ENCODE results near the gene GSTO1.

The GSTO1 gene

DNA sequence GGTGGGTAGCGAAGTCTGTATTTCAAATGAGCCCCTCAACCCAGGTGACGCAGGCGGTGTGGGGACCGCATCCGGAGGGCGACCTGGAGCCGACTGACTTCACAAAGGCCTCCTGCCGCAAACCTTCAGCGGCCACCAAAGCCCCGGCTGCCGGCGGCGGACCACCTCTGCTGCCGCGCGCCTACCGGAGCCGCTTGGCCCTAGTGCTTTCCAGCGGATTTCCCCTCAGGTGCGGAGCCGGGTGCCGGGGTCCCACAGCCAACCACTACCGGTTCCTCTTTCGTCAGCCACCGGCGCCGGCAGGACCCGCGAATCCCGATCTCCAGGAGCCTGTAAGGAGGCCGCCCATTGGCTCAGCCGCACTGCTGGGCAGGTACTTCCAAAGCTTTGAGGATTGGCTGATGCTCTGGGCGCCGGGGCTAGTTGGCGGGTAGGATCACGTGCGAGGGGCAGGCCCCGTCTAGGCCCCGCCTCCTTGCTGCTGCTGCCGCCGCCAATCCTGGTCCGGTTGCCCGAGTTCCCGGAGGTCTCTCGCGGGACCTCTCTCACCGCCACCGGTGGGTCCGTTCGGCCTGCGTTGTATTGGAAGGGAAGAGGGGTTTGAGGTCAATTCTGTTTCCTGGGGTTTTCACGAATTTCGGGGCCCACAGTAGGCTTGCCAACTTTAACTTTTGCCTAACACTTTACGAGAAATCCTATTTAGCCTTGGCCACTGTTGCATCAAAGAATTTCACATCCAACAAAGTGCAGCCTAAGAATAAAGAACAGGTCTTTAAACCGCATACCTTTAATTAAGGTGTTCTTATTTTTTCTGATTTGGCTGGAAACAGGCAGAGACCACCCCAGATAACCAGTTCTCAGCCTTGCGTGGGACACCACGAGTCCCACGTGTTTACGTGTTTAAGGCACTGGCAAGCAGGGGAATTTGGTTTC lies 14.3 kb downstream of the GSTO1 start, which contains the start of gene GSTO2:
Gene GSTO2, plus strand, starts transcription at position 472 of the 933 bp plus-strand sequence. CDS start 5,732 bp downstream, outside the sequence.
- Histone ChIP-seq H3K36me3 (ENCODE audit: control insufficient read depth in 1 of 2, insufficient read depth in 2 of 2, low read length in 2 of 2) (peaks cover 22 to 32% of the 10 kb centered on the region in 2 donors), H3K9ac (ENCODE audit: low read depth in 1 of 2, low read length in 2 of 2) (peak within 1 kb of the TSS; percentile 79 to 97), H3K9me3 (ENCODE audit: control insufficient read depth in 1 of 2, low read length in 2 of 2) (no peaks in the 10 kb centered on the region), H3K4me1 (ENCODE audit: control insufficient read depth in 1 of 2, insufficient read depth in 2 of 2, low read length in 2 of 2) (peaks cover 11 to 23% of the 10 kb centered on the region in 2 donors), H3K27me3 (ENCODE audit: control insufficient read depth in 1 of 2, insufficient read depth in 2 of 2, low read length in 2 of 2) (no peaks in the 10 kb centered on the region), H3K27ac (ENCODE audit: low read depth, low read length) (peak within 1 kb of the TSS; percentile 79), H3K4me3 (ENCODE audit: low read depth in 1 of 2, low read length in 2 of 2) (peak within 1 kb of the TSS; percentile 92 to 98)

DNA sequence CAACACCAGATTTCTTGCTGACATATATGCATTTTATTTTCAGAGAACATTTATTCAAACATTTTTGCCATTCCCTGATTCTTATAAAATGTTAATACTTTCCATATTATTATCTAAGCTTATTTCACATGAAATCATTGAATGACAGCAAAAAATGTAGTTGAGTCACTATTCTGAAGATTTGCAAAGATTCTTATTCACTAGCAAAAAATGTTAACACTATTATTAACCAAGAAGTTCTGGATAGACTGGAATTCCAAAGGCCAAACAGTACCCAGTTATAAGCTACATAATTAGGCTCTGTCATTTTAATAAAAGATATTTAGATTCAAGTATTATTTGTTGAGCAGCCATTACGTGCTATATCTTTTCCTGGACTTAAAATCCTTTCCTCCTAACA lies 18.6 kb downstream of the GSTO1 start:
- Histone ChIP-seq H3K9me3 (ENCODE audit: control insufficient read depth in 1 of 2, low read length in 2 of 2) (no peaks in the 10 kb centered on the region), H3K4me1 (ENCODE audit: control insufficient read depth in 1 of 2, insufficient read depth in 2 of 2, low read length in 2 of 2) (peaks cover 3 to 8% of the 10 kb centered on the region in 2 donors), H3K27ac (ENCODE audit: low read depth, low read length) (no peak overlapping the region), H3K27me3 (ENCODE audit: control insufficient read depth in 1 of 2, insufficient read depth in 2 of 2, low read length in 2 of 2) (no peaks in the 10 kb centered on the region), H3K36me3 (ENCODE audit: control insufficient read depth in 1 of 2, insufficient read depth in 2 of 2, low read length in 2 of 2) (peaks cover 0 to 2% of the 10 kb centered on the region in 2 donors), H3K4me3 (ENCODE audit: low read depth in 1 of 2, low read length in 2 of 2) (no peak overlapping the region), H3K9ac (ENCODE audit: low read depth in 1 of 2, low read length in 2 of 2) (no peak overlapping the region)

DNA sequence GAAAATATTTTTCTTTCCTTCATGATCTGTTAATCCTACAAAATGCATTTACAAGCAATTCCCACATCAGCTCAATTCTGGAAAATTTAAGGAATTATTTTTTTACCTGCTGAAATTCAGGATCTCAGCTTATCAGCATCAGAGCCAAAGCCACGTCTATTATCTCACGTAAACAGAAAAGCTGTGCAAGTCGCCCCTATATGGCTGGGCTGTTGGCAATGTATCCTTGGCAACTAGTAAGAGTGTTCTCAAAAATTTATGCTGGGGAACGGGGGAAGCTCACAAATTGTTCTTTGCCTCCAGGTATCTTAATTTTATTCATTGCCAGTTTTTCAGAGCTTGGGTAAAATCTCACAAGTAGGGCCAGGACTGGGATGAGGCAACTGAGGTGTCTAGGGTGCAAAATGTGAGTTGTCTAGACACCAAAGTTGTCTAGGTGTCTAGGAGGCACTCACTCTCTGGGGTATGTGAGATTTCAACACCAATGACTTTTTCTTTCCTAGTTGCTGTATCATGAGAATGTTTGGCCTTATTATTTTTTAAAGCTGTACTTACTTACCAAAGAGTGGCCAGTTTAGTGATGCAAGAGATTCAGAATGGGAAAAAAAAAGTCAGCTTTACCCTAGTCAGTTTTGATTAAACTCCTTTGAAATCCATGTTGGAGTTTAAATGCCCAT lies 19.3 kb downstream of the GSTO1 start:
- no peaks in the 10 kb centered on the region for H3K27me3 ChIP-seq (ENCODE audit: control insufficient read depth in 1 of 2, insufficient read depth in 2 of 2, low read length in 2 of 2)
- no peaks in the 10 kb centered on the region for H3K36me3 ChIP-seq (ENCODE audit: control insufficient read depth in 1 of 2, insufficient read depth in 2 of 2, low read length in 2 of 2)
- no peak overlapping the region for H3K4me3 ChIP-seq (ENCODE audit: low read depth in 1 of 2, low read length in 2 of 2)
- no peaks in the 10 kb centered on the region for H3K9me3 ChIP-seq (ENCODE audit: control insufficient read depth in 1 of 2, low read length in 2 of 2)
- peaks cover 0 to 6% of the 10 kb centered on the region in 2 donors for H3K4me1 ChIP-seq (ENCODE audit: control insufficient read depth in 1 of 2, insufficient read depth in 2 of 2, low read length in 2 of 2)
- no peak overlapping the region for H3K27ac ChIP-seq (ENCODE audit: low read depth, low read length)
- peak overlapping the region in 1 of 2 donors; percentile 31 for H3K9ac ChIP-seq (ENCODE audit: low read depth in 1 of 2, low read length in 2 of 2)

DNA sequence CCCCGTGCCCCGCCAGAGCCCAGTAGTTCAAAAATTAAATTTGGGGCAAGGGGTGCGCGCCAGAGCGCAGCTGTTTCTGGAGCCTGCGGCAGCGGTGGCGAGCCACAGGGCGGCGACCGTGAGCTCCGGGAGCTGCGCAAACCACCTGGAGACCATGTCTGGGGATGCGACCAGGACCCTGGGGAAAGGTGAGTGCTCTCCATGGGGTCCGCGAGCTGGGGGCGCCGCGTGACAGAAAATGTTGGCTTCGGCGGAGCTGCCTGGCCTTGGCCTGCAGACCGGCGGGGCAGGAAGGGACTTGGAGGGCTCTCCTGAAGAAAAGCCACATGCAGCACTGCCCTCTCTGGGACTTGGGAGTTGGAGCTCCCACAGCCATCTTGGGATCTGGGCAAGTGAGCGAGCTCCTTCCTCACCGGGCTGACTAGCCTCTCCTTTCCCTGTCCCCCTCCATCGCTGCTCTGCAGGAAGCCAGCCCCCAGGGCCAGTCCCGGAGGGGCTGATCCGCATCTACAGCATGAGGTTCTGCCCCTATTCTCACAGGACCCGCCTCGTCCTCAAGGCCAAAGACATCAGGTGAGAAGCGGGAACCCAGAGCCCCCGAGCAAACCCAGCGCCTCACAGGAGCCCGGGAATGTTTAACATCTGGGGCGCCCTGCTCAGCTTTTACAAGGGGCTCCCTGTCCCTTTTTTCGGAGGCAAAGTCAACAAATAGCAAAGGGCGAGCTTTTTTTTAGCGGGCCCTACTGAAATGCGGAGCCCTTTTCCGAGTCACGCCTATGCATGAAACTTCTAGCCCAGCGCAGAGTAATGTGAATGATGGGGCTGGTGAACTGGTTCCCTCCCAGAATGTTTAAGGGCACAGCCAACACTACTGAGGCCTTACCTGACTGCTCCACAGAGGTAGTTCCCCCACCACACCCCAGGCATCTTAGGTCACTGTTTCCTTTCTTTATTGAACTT lies 20.4 kb downstream of the GSTO1 start:
- Histone ChIP-seq H3K4me1 (ENCODE audit: control insufficient read depth in 1 of 2, insufficient read depth in 2 of 2, low read length in 2 of 2) (no peaks in the 10 kb centered on the region), H3K27ac (ENCODE audit: low read depth, low read length) (no peak overlapping the region), H3K27me3 (ENCODE audit: control insufficient read depth in 1 of 2, insufficient read depth in 2 of 2, low read length in 2 of 2) (no peaks in the 10 kb centered on the region), H3K9me3 (ENCODE audit: control insufficient read depth in 1 of 2, low read length in 2 of 2) (no peaks in the 10 kb centered on the region), H3K4me3 (ENCODE audit: low read depth in 1 of 2, low read length in 2 of 2) (peak overlapping the region; percentile 75 to 87), H3K9ac (ENCODE audit: low read depth in 1 of 2, low read length in 2 of 2) (peak overlapping the region; percentile 62 to 63), H3K36me3 (ENCODE audit: control insufficient read depth in 1 of 2, insufficient read depth in 2 of 2, low read length in 2 of 2) (no peaks in the 10 kb centered on the region)

DNA sequence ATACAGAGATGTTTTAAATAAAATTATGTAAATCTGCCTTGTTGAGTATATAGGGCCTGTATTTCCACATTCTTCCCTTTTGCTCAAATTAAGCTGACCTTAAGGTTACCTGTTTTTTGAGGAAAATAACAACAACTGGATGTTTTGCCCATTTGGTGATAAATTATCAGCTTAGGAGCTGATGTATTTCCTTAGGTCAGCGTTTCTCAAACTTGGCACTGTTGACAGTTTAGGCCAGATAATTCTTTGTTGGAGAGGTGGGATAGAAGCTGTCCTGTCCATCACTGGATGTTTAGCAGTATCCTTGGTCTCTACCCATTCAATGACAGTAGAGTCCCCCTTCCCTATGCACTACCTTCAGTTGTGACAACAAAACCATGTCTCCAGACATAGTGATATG lies 21.5 kb downstream of the GSTO1 start:
- H3K9ac ChIP-seq (ENCODE audit: low read depth in 1 of 2, low read length in 2 of 2) = no peak overlapping the region
- H3K4me1 ChIP-seq (ENCODE audit: control insufficient read depth in 1 of 2, insufficient read depth in 2 of 2, low read length in 2 of 2) = no peaks in the 10 kb centered on the region
- no peaks in the 10 kb centered on the region for H3K9me3 ChIP-seq (ENCODE audit: control insufficient read depth in 1 of 2, low read length in 2 of 2)
- no peak overlapping the region for H3K4me3 ChIP-seq (ENCODE audit: low read depth in 1 of 2, low read length in 2 of 2)
- H3K36me3 ChIP-seq (ENCODE audit: control insufficient read depth in 1 of 2, insufficient read depth in 2 of 2, low read length in 2 of 2) = peaks cover 0 to 3% of the 10 kb centered on the region in 2 donors
- no peak overlapping the region for H3K27ac ChIP-seq (ENCODE audit: low read depth, low read length)
- H3K27me3 ChIP-seq (ENCODE audit: control insufficient read depth in 1 of 2, insufficient read depth in 2 of 2, low read length in 2 of 2) = no peaks in the 10 kb centered on the region

DNA sequence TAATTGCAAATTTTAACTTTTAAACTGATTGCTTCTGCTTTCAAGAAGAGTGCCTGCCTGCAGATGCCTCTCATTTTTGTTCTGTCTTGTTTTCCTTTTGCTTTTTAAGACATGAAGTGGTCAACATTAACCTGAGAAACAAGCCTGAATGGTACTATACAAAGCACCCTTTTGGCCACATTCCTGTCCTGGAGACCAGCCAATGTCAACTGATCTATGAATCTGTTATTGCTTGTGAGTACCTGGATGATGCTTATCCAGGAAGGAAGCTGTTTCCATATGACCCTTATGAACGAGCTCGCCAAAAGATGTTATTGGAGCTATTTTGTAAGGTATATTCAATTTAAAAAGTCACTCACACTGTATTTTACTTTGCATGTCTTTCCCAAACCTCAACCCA lies 23.1 kb downstream of the GSTO1 start:
- Histone ChIP-seq H3K4me3 (ENCODE audit: low read depth in 1 of 2, low read length in 2 of 2) (no peak overlapping the region), H3K4me1 (ENCODE audit: control insufficient read depth in 1 of 2, insufficient read depth in 2 of 2, low read length in 2 of 2) (no peaks in the 10 kb centered on the region), H3K27me3 (ENCODE audit: control insufficient read depth in 1 of 2, insufficient read depth in 2 of 2, low read length in 2 of 2) (no peaks in the 10 kb centered on the region), H3K9me3 (ENCODE audit: control insufficient read depth in 1 of 2, low read length in 2 of 2) (no peaks in the 10 kb centered on the region), H3K9ac (ENCODE audit: low read depth in 1 of 2, low read length in 2 of 2) (no peak overlapping the region), H3K27ac (ENCODE audit: low read depth, low read length) (no peak overlapping the region), H3K36me3 (ENCODE audit: control insufficient read depth in 1 of 2, insufficient read depth in 2 of 2, low read length in 2 of 2) (peaks cover 0 to 3% of the 10 kb centered on the region in 2 donors)

DNA sequence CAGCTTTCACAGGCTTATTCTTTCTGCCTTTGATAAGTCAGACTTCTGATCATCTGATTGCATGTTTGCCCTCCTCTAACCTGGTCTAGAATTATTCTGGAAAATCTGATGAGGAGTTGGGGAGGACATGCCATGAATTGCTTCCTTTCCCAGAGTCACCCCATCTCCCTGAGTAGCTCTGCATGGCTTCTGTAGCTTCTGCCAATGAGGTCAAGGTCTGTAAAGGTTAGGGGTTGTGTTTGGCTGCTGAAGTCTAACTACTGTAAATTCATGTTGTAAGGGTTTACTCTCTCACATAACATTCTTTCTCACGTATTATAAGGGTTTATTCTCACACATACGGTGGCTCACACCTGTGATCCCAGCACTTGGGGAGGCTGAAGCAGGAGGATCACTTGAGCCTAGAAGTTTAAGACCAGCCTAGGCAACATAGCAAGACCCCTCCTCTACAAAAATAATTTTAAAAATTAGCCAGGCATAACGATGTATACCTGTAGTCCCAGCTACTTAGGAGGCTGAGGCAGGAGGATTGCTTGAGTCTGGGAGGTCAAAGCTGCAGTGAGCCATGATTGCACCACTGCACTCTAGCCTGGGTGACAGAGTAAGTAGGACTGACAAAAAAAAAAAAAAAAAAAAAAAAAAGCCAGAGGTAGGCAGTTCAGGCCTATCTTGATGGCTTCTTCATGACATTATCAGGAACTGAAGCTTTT lies 25.0 kb downstream of the GSTO1 start:
- no peak overlapping the region for H3K4me3 ChIP-seq (ENCODE audit: low read depth in 1 of 2, low read length in 2 of 2)
- no peak overlapping the region for H3K9ac ChIP-seq (ENCODE audit: low read depth in 1 of 2, low read length in 2 of 2)
- no peaks in the 10 kb centered on the region for H3K4me1 ChIP-seq (ENCODE audit: control insufficient read depth in 1 of 2, insufficient read depth in 2 of 2, low read length in 2 of 2)
- H3K27ac ChIP-seq (ENCODE audit: low read depth, low read length) = no peak overlapping the region
- peaks cover 0 to 3% of the 10 kb centered on the region in 2 donors for H3K36me3 ChIP-seq (ENCODE audit: control insufficient read depth in 1 of 2, insufficient read depth in 2 of 2, low read length in 2 of 2)
- no peaks in the 10 kb centered on the region for H3K27me3 ChIP-seq (ENCODE audit: control insufficient read depth in 1 of 2, insufficient read depth in 2 of 2, low read length in 2 of 2)
- H3K9me3 ChIP-seq (ENCODE audit: control insufficient read depth in 1 of 2, low read length in 2 of 2) = no peaks in the 10 kb centered on the region

DNA sequence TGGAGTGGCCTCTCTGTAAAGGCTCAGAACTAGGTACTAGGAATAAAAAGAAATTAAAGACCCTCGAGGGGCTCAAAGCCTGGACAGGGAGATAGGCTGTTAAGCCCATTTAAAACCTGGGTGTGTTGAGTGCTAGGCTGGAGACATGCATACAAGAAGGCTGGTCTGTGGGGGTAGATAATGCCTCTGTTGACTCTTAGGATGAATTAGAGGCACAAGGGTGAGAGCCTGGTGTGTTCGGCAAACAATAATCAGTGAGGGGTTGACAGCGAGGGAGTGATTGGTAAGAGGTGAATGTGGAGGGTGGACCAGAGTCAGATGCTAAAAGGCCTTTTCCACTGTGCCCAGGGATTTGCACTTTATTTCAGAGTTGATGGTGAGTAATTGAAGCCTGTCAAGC lies 27.0 kb downstream of the GSTO1 start:
- no peak overlapping the region for H3K9ac ChIP-seq (ENCODE audit: low read depth in 1 of 2, low read length in 2 of 2)
- H3K36me3 ChIP-seq (ENCODE audit: control insufficient read depth in 1 of 2, insufficient read depth in 2 of 2, low read length in 2 of 2) = peaks cover 0 to 3% of the 10 kb centered on the region in 2 donors
- no peak overlapping the region for H3K27ac ChIP-seq (ENCODE audit: low read depth, low read length)
- no peaks in the 10 kb centered on the region for H3K27me3 ChIP-seq (ENCODE audit: control insufficient read depth in 1 of 2, insufficient read depth in 2 of 2, low read length in 2 of 2)
- no peaks in the 10 kb centered on the region for H3K9me3 ChIP-seq (ENCODE audit: control insufficient read depth in 1 of 2, low read length in 2 of 2)
- H3K4me3 ChIP-seq (ENCODE audit: low read depth in 1 of 2, low read length in 2 of 2) = no peak overlapping the region
- no peaks in the 10 kb centered on the region for H3K4me1 ChIP-seq (ENCODE audit: control insufficient read depth in 1 of 2, insufficient read depth in 2 of 2, low read length in 2 of 2)

DNA sequence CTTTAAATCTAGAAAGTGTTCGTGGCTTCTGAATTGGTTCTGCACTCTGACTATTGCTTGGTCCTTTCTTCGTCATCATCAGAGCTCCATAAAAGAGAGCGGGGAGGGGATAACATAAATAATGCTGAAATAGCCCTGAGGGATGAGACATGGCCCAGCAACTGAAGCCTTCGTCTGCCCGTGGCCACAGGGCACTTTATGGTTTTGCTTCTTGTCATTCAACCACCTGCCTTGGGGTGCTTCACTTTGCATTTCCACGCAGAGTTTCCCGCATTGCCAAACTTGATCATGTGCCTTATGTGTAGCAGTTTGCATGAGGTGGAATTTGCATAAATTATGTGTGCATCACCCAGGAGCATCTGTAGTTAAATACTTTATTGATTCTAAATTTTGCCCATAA lies 30.2 kb downstream of the GSTO1 start:
- Histone ChIP-seq H3K27ac (ENCODE audit: low read depth, low read length) (no peak overlapping the region), H3K27me3 (ENCODE audit: control insufficient read depth in 1 of 2, insufficient read depth in 2 of 2, low read length in 2 of 2) (no peaks in the 10 kb centered on the region), H3K9ac (ENCODE audit: low read depth in 1 of 2, low read length in 2 of 2) (no peak overlapping the region), H3K4me1 (ENCODE audit: control insufficient read depth in 1 of 2, insufficient read depth in 2 of 2, low read length in 2 of 2) (no peaks in the 10 kb centered on the region), H3K4me3 (ENCODE audit: low read depth in 1 of 2, low read length in 2 of 2) (no peak overlapping the region), H3K9me3 (ENCODE audit: control insufficient read depth in 1 of 2, low read length in 2 of 2) (no peaks in the 10 kb centered on the region), H3K36me3 (ENCODE audit: control insufficient read depth in 1 of 2, insufficient read depth in 2 of 2, low read length in 2 of 2) (peaks cover 0 to 3% of the 10 kb centered on the region in 2 donors)
